MM.1S (cell line): ENCODE measurements around the gene NBAS.

Experiments used
- DNase-seq: peaks from one replicate; pipeline ENCODE4 v3.0.0-alpha.2; 2015
- H2AFZ ChIP-seq: fragments of 300-600 bp; sonication (generic); 2 replicates; pipeline ENCODE4 v1.6.0; 2016; ENCODE audit warnings: antibody characterized with exemption, low read length
- H3F3A ChIP-seq: fragments of 300-600 bp; sonication (generic); 2 replicates; pipeline ENCODE4 v1.6.1; 2016; ENCODE audit warnings: mild to moderate bottlenecking, antibody characterized with exemption, low read length, moderate library complexity, mixed read lengths; ENCODE audit not compliant: insufficient read depth
- H3K27ac ChIP-seq: fragments of 300-600 bp; sonication (generic); 2 replicates; pipeline ENCODE4 v1.5.1; 2016; ENCODE audit warnings: mild to moderate bottlenecking, low read length
- H3K27me3 ChIP-seq: fragments of 300-600 bp; sonication (generic); replicated peaks from 2 replicates; pipeline ENCODE4 v1.6.0; 2016; ENCODE audit warnings: low read length; ENCODE audit not compliant: insufficient read depth
- H3K36me3 ChIP-seq: fragments of 300-600 bp; sonication (generic); replicated peaks from 2 replicates; pipeline ENCODE4 v1.6.1; 2016; ENCODE audit warnings: mild to moderate bottlenecking, low read length, mixed read lengths; ENCODE audit not compliant: insufficient read depth
- H3K4me1 ChIP-seq: fragments of 300-600 bp; sonication (generic); 2 replicates; pipeline ENCODE4 v1.6.1; 2016; ENCODE audit warnings: low read length, mixed read lengths
- H3K4me2 ChIP-seq: fragments of 300-600 bp; sonication (generic); 2 replicates; pipeline ENCODE4 v1.6.0; 2016; ENCODE audit warnings: low read depth, low read length
- H3K4me3 ChIP-seq: fragments of 300-600 bp; sonication (generic); 2 replicates; pipeline ENCODE4 v1.5.1; 2016; ENCODE audit warnings: low read length, mixed read lengths
- H3K79me2 ChIP-seq: fragments of 300-600 bp; sonication (generic); 2 replicates; pipeline ENCODE4 v1.6.1; 2016; ENCODE audit warnings: mixed run types, low read length, mixed read lengths
- H3K9ac ChIP-seq: fragments of 300-600 bp; sonication (generic); 2 replicates; pipeline ENCODE4 v1.6.1; 2016; ENCODE audit warnings: low read length, mixed read lengths
- H3K9me2 ChIP-seq: fragments of 300-600 bp; sonication (generic); replicated peaks from 2 replicates; pipeline ENCODE4 v1.6.1; 2016; ENCODE audit warnings: mild to moderate bottlenecking, low read length, mixed read lengths; ENCODE audit not compliant: insufficient read depth
- H3K9me3 ChIP-seq: fragments of 300-600 bp; sonication (generic); replicated peaks from 2 replicates; pipeline ENCODE4 v1.6.1; 2016; ENCODE audit warnings: mild to moderate bottlenecking, low read length, mixed read lengths; ENCODE audit not compliant: insufficient read depth
- H4K20me1 ChIP-seq: fragments of 300-600 bp; sonication (generic); 2 replicates; pipeline ENCODE4 v1.6.1; 2016; ENCODE audit warnings: mild to moderate bottlenecking, low read length, moderate library complexity, mixed read lengths; ENCODE audit not compliant: insufficient read depth
- CTCF ChIP-seq: fragments of 300-600 bp; sonication (generic); IDR thresholded peaks from 2 replicates; pipeline ENCODE4 v1.5.1; 2016; ENCODE audit warnings: antibody characterized with exemption, low read length, mixed read lengths
- EZH2 ChIP-seq: fragments of 300-600 bp; sonication (generic); optimal IDR thresholded peaks from 2 replicates; pipeline ENCODE3; 2017; ENCODE audit warnings: low read depth, mild to moderate bottlenecking, antibody characterized with exemption, low read length, mixed read lengths
- EZH2phosphoT487 ChIP-seq: fragments of 300-600 bp; sonication (generic); IDR thresholded peaks from 2 replicates; pipeline ENCODE4 v1.6.1; 2018; ENCODE audit warnings: antibody characterized with exemption, low read length

The NBAS gene

DNA sequence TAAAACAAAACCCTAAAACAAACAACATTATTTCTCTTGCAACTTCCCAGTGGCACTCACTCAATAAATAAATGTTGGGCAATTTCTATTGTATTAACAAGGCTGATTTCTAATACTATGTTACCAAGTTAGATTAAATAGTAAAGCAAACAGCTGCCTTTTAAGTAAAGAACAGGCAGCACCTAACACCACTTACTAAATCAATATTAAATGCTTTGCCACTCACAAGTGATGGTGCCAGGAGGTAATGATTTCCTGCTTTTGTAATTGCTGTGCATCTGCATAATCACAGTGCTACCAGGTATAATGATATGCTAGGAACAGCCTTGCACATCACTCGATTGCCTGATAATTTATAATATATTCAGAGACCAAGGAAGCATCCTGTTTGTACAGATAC is 276.5 kb downstream of the NBAS start:
- H4K20me1 ChIP-seq, result no peaks in the 10 kb centered on the region
- no peak overlapping the region for H3K4me3 ChIP-seq
- TF ChIP-seq CTCF, result no peak
- no peak for TF ChIP-seq EZH2
- no peak for TF ChIP-seq EZH2phosphoT487
- H3K9me3 ChIP-seq, result no peaks in the 10 kb centered on the region
- H3F3A ChIP-seq, result no peaks in the 10 kb centered on the region
- no peaks in the 10 kb centered on the region for H3K4me1 ChIP-seq
- H3K79me2 ChIP-seq, result no peaks in the 10 kb centered on the region
- no peak overlapping the region for H3K9ac ChIP-seq
- DNase-seq, result no peak
- H3K36me3 ChIP-seq, result no peaks in the 10 kb centered on the region
- no peaks in the 10 kb centered on the region for H3K27me3 ChIP-seq
- no peak overlapping the region for H3K4me2 ChIP-seq
- H2AFZ ChIP-seq, result no peak overlapping the region
- H3K9me2 ChIP-seq, result no peaks in the 10 kb centered on the region
- no peak overlapping the region for H3K27ac ChIP-seq

- H3K79me2 ChIP-seq, result no peaks in the 10 kb centered on the region
- H3K9me2 ChIP-seq, result no peaks in the 10 kb centered on the region
- no peaks in the 10 kb centered on the region for H3K9me3 ChIP-seq
- no peaks in the 10 kb centered on the region for H3K27me3 ChIP-seq
- H4K20me1 ChIP-seq, result no peaks in the 10 kb centered on the region
- H3K9ac ChIP-seq, result no peak overlapping the region
- no peak for TF ChIP-seq CTCF
- TF ChIP-seq EZH2phosphoT487, result no peak
- TF ChIP-seq EZH2, result no peak
- H3K4me3 ChIP-seq, result no peak overlapping the region
- H3K36me3 ChIP-seq, result no peaks in the 10 kb centered on the region
- no peaks in the 10 kb centered on the region for H3F3A ChIP-seq
- H2AFZ ChIP-seq, result no peak overlapping the region
- no peaks in the 10 kb centered on the region for H3K4me1 ChIP-seq
- H3K4me2 ChIP-seq, result no peak overlapping the region
- no peak overlapping the region for H3K27ac ChIP-seq
- peak; percentile 12 for DNase-seq
Measured at GRCh38 chr2:15281681-15282080, 279.5 kb downstream of the NBAS start.

DNA sequence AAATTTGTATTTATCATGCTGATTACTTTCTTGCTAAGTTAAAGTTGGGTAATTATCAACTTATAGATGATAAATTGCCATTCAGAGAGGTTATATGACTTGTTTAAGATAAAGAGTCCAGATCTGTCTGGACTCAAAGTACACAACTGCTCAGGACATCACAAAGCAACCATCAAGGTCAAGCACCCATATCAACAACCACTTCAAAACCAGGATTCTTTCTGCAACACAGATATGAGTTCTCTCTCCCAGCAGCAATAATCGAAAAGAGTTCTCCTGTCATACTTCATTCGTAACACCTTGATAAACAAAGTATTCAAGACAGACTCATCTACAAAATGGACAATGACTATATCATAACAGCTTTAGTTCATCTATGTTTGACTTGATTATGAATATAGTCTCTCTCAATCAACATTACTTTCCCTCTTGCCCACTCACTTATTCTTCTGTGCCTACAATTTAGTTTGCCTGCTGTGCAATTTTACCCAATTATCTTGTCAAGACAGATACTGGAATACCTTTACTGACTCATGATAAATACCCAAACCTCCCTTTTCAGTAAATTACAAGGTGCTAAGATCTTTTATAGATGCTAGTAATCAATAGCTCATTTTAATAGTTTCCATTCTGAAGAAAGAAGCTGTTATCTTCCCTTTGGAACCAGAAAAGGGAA is 281.8 kb downstream of the NBAS start:
- DNase-seq, result no peak
- no peaks in the 10 kb centered on the region for H3K36me3 ChIP-seq
- no peak overlapping the region for H3K9ac ChIP-seq
- no peaks in the 10 kb centered on the region for H3K79me2 ChIP-seq
- H3K9me2 ChIP-seq, result no peaks in the 10 kb centered on the region
- no peak overlapping the region for H3K27ac ChIP-seq
- H3K4me1 ChIP-seq, result no peaks in the 10 kb centered on the region
- H3K4me2 ChIP-seq, result no peak overlapping the region
- H3K9me3 ChIP-seq, result no peaks in the 10 kb centered on the region
- H3K27me3 ChIP-seq, result no peaks in the 10 kb centered on the region
- no peaks in the 10 kb centered on the region for H3F3A ChIP-seq
- no peaks in the 10 kb centered on the region for H4K20me1 ChIP-seq
- no peak overlapping the region for H3K4me3 ChIP-seq
- TF ChIP-seq CTCF (no peak), EZH2 (no peak), EZH2phosphoT487 (no peak)
- no peak overlapping the region for H2AFZ ChIP-seq
